Measurements from ENCODE around the gene CATSPER4.

CATSPER4 gene

DNA sequence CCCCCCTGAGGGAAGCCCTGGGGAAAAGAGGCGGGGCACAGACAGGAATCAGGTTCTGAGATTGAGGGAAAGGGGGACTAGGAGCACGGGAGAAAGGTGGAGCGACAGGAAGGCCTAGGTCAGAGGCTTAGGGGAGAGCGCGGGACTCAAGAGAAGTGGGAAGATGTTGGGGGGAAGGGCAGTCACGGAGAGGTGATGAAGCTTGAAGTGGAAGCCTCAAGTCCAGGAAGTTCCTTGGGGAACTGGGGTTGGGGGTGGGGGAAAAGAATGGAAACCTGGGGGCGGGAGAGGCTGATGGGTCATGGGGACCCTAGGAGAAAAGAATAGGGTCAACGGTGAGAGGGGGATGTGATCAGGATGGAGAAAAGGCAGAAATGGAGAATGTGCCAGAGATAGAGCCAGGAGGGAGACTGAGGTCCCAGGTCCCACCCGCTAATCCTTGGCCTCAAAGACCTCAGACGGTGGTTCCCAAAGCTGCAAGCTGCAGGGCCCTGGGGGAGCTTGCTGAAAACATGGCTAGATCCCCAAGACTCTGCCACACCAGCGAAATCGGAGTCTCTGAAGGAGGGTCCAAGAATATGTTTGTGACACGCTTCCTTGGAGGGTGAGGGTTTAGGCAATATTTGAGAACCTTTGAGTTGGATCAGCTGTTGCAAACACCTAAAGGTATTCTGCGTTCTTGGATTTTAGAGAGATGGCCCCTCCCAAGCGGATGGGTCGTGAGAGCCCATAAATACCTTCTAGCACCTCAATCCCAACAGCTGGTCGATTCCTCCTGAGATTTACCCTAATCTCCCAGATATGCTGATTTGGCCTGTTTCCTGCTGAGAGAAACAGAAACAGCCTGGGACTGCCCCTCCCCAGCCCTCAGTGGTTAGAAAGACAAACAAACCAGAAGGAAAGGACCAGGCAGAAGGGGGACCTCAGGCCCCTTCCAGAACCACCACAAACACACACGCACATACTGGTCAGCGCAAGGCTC, 25.2 kb upstream of the CATSPER4 start:
- DNase-seq, result no peak

DNA sequence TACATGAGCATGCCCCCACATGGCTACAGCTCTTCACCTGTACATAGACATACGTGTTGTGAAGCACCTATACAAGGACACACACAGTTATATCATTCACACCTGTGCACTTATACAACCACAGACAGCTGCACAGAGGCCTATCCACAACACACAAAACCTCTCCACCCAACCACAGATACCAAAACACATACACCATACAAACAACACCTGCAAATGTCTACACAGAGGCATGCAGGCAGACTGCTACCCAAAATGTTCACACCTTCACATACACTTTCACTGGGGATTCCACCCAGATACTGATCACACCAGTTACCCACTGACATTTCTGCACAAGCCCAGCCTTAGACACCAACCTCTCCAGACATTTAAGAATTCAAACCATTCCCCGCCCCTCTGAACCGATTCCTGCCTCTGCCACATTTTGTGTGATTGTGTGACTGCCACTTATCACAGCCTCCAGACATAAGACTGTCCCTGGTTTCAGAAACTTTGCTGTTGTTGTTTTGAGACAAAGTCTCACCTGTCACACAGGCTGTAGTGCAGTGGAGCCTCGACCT, 23.6 kb upstream of the CATSPER4 start:
- no peak for DNase-seq

DNA sequence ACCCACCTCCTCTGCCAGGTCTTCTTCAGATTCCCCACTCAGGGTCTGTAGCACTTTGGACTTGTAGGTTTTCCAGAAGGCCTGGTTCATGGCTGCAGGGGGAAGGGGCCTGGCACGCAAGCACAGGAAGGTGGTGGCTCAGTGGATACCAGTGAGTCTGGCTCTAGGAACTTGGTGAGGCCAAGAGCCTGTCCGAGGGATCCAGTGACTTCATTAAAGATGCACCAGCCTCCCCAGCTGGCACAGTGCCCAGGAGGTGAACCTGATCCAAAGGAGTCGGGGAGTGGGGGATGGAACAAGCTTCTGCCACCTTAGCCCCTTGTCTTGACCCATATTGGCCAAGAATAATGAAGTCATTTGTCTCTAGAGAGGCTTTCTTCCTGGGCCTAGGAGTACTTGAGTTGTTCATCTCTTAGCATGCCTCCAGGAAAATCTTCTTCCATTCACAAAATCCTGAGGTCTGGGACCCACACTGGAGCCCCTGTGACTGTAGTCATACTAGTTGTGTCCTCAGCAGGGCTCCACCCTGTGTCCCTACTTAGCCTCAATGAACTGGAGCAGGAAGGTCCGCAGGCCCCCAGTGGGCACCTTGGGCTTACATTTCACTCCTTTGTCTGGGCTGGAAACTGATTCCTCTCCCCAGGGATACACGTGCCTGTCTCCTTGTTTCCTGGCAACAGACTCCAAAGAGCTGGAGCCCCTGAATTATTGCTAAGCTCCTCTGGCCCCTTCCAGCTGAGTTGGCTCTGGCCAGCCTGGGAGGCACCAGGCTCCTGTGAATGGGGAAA, 21.8 kb upstream of the CATSPER4 start, which contains the start of gene C1orf232:
Gene C1orf232 (minus strand): TSS at position 554 of the 788 bp plus-strand sequence. CDS start 464 bp downstream, at position 90.
- DNase-seq, result no peak

DNA sequence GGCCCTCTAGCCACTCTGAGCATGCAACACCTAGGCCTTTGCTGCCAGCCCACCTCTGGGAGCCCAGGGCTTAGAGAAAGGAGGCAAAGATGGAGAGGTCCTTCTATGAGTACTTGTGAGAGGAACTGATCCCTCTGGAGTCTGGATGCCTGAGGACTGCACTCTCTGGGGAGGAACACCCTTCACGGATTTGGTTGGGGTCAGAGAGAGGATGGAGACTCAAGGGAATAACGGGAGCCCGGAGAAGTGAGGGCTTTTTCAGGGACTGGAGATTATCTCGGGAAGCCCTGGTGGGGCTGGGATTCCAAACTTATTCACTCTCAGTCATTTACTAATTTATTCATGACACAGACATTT, 21.2 kb upstream of the CATSPER4 start:
- no peak for DNase-seq

GRCh38 chr1:26169669-26170471, 20.5 kb upstream of the CATSPER4 start, which contains the start of gene ZNF593:
ZNF593 (plus strand) TSS chr1:26169908; CDS start chr1:26169984, 76 bp downstream.
- peak; percentile 75 to 82 for DNase-seq

DNA sequence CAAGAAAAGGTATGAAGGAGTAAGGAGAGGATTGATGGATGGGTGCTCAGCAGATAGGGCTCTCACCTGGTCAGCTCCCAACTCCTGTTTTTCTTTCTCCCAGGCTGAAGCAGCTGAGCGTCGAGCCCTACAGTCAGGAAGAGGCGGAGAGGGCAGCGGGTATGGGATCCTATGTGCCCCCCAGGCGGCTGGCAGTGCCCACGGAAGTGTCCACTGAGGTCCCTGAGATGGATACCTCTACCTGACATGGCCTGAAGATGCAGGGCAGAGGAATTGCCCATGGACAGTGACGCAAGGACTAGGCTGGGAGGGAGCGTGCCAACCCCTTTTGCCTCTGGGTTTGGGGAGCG, 20.0 kb upstream of the CATSPER4 start:
- no peak for DNase-seq

GRCh38 chr1:26171084-26172072, 19.0 kb upstream of the CATSPER4 start, which contains the start of gene ZNF593OS:
ZNF593OS (minus strand) TSS chr1:26171832; CDS start chr1:26171661, 171 bp downstream.
- DNase-seq, result no peak

- DNase-seq, result no peak
These were observed 15.1 kb upstream of the CATSPER4 start for GRCh38 chr1:26175346-26175745.

DNA sequence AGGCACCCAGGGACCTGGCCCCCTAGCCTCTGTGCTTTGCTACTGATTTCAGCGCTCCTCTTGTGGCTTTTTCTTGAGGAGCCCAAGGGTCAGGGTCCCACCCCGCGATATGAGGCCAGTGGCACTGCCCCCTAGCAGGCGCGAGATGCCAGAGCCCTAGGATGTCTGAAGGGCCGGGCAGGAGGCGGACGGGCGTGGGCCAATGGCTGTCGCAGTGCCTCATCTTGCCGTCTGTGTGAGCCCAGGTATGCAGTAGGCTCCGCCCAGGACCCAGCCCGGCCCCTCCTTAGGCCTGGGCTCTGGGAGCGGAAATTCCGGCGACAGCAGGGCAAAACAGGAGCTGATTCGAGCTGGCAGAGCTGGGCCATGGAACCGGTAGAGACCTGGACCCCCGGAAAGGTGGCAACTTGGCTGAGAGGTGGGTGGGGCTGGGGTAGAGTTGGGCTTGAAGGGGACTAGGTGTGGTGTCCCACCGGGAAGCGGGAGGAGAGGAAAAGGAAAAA, 13.2 kb upstream of the CATSPER4 start, which contains the start of gene CNKSR1:
Gene CNKSR1 (plus strand): TSS at position 310 of the 503 bp plus-strand sequence. CDS start 57 bp downstream, at position 367.
- no peak for DNase-seq

DNA sequence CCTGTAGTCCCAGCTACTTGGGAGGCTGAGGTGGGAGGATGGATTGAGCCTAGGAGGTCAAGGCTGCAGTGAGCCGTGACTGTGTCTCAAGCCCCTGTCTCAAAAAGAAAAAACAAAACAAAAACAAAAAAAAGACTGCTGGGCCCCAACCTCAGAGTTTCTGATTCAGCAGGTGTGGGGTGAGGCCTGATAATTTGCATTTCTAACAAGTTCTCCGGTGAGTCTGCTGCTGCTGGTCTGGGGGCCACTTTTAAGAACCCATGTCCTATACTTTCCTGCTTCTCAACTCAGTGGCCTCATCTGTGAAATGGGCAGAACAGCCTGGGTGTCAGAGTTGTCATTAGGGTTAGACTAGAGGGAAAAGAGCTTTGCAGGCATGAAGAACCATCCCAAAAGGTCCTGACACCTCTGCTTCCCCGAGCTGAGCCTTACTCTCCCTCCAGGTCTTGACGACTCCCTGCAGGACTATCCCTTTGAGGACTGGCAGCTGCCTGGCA, 10.3 kb upstream of the CATSPER4 start:
- DNase-seq, result no peak

DNA sequence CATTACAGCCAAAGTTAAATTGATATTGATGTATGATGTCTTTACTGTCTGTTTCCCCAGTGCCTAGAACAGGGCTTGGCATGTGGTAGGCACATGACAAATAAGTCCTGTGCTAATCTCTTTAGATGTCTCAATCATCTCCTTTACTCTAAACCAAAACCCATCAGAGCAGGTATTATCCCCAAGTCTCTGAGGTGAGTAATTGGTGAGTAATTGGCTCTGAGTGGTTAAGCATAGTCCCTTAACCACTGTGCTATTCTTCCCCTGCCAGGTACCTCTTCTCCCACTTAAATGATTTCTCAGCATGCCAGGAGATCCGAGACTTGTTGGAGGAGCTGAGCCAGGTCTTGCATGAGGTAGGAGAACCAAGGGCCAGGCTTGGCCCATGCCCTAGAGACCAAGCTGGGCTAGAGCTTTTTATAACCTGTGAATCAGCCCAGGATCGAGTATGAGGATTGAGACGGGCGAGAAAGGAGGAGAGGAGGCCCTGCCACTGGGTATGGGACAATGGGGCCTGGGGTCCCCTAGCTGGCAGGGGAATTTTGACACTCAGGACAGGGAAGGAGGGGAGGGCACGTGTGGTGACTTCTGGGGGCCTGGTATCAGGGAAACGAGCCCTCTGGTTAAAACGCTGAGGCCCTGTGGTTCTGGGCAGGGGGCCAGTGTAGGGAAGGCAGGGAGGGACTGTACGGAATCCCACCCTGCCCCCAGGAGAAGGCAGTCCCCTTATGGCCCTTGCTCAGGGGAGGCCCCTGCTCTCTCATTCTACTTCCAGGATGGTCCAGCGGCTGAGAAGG, 8.6 kb upstream of the CATSPER4 start:
- no peak for DNase-seq

DNA sequence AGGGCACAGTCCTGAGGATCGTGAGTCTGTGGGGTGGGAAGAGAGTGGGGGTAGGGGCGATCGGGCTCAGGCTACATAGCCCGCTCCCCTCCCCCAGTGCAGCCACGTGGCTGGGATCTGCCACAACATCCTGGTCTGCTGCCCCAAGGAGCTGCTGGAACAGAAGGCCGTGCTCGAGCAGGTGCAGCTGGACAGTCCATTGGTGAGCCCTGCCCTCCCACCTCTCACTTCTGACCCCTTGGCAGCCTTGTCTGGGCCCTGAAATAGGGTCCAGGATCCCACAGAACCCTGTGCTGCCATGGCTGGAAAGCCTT, 8.1 kb upstream of the CATSPER4 start:
- DNase-seq, result no peak

GRCh38 chr1:26184086-26184485, 6.3 kb upstream of the CATSPER4 start:
- DNase-seq, result no peak

DNA sequence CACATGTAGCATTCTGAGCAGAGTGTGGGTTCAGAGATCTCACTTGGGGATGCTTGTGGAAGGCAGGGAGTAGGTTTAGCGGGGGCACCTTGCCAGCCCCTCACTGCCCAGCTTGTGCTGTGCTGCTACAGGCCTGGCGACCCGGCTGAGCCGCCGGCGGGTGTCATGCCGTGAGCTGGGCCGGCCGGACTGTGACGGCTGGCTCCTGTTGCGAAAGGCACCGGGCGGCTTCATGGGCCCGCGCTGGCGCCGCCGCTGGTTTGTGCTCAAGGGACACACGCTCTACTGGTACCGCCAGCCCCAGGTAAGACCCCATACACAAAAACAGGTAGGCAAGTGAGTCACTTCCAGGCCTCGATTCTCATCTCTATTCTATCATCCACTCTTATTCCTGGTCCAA, 5.5 kb upstream of the CATSPER4 start:
- DNase-seq, result no peak

- DNase-seq, result no peak
These were observed 2.5 kb upstream of the CATSPER4 start for GRCh38 chr1:26187882-26188281.

- DNase-seq, result no peak
These were observed 1.9 kb upstream of the CATSPER4 start for GRCh38 chr1:26188477-26188876.

DNA sequence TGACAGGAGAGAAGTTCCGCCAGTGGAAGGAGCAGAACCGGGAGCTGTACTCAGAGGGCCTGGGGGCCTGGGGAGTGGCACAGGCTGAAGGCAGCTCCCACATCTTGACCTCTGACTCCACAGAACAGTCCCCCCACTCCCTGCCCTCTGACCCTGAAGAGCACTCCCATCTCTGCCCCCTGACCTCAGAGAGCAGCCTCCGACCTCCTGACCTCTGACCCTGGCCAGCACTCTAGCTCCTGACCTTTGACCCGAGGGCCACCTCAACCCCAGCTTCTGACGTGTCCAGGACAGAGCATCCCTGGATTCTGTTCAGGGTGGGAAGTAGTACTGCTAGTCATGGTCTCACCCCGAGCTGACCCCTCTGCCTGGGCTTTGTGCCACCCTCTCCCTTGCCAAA, 1.1 kb upstream of the CATSPER4 start:
- no peak for DNase-seq

DNA sequence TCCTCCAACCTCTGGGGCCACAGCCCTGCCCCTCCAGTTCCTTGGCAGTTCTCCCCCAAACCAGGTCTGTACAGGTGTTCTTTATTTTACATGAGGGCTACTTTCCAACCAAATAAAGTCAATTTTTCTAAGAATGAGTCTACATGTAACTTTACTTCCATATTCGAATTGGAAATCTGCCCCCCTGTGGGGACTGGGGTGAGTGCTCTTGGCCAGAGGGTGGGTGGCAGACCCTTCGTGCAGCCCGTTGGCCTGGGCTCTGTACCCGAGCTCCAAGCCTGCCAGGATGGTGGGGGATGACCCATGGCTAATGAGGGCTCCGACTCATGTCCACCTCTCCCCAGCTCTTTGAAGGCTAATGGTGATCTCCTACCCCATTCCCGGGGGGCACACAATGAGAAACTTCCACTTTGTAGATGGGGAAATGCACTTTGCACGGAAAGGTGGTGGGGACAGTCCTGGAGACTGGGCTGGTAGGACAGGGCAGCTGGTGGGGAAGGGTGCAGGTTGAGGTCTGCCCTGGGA, 589 bp upstream of the CATSPER4 start:
- DNase-seq, result no peak

DNA sequence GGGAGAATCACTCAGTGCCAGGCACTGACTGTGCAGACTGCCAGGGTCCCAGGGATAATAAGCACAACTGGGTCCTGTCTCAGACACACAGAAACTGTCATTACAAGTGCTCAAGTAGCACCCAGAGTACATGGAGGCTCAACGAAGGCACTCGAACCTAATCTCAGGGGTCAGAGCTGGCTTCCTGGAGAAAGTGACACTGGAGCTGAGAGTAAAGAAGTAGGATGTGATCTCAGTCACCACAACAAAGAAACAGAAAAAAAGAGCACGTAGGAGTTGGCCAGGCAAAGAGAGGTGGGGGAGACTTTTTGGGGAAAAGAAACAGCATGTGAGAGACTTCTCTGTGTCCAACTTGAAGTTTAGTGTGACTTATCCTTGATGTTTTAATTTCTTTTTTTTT, 1.3 kb downstream of the CATSPER4 start:
- no peak for DNase-seq

GRCh38 chr1:26195805-26196204, 5.4 kb downstream of the CATSPER4 start:
- DNase-seq, result no peak

Measured in activated CD4-positive, alpha-beta T cell treated with anti-CD3 and anti-CD28 coated beads, Interleukin-2, amount 50 U/mL, for 4 hours (primary cell).